Measurements from ENCODE around the gene STMN1. TPM values are rescaled to one million over a fixed set of nuclear protein-coding genes. Genes with fewer than 3 reads are reported as not detected.

Gene STMN1
- polyA plus RNA-seq, 1 donor (not counting 4 experiments of a cell fraction or from before 2014, with no cell fraction given), result 82.8 TPM

GRCh38 chr1:25854554-25854953 lies 51.7 kb downstream of the STMN1 start:
- Histone ChIP-seq H2AFZ (ENCODE audit: control insufficient read depth, low read length) (no peak overlapping the region), H4K20me1 (ENCODE audit: control insufficient read depth, extremely low read depth, insufficient read depth, low read length) (no peaks in the 10 kb centered on the region), H3K4me1 (ENCODE audit: control insufficient read depth, extremely low read depth, insufficient read depth, low read length) (peaks cover 9% of the 10 kb centered on the region), H3K4me3 (ENCODE audit: control insufficient read depth in 2 of 3, extremely low read depth in 1 of 3, insufficient read depth in 2 of 3, low read depth in 1 of 3, low read length in 3 of 3) (no peak overlapping the region), H3K79me2 (ENCODE audit: control insufficient read depth, insufficient read depth, low read length) (peaks cover 72% of the 10 kb centered on the region), H3K9me3 (ENCODE audit: control insufficient read depth, low read depth, low read length) (no peaks in the 10 kb centered on the region), H3K4me2 (ENCODE audit: control insufficient read depth, extremely low read depth, insufficient read depth, low read depth, low read length) (no peak overlapping the region), H3K36me3 (ENCODE audit: control insufficient read depth in 2 of 2, extremely low read depth in 1 of 2, insufficient read depth in 2 of 2, low read length in 2 of 2) (no peaks in the 10 kb centered on the region), H3K9me1 (ENCODE audit: control insufficient read depth, extremely low read depth, insufficient read depth, low read length) (no peaks in the 10 kb centered on the region), H3K27me3 (ENCODE audit: control insufficient read depth, extremely low read depth, insufficient read depth, low read length) (no peaks in the 10 kb centered on the region), H3K9ac (ENCODE audit: control insufficient read depth, extremely low read depth, insufficient read depth, low read length) (no peak overlapping the region), H3K27ac (ENCODE audit: control insufficient read depth, insufficient read depth, low read length) (no peak overlapping the region)
- no peak for TF ChIP-seq EZH2 (IDR thresholded peaks at IDR 0.05; ENCODE audit: low read length)
- TF ChIP-seq CTCF (optimal IDR thresholded peaks at IDR 0.05 in 1 of 3, IDR thresholded peaks at IDR 0.05 in 1 of 3, conservative IDR thresholded peaks at IDR 0.05 in 1 of 3; ENCODE audit: extremely low read depth in 1 of 3, insufficient read depth in 2 of 3, low read length in 3 of 3), result no peak
- FAIRE-seq (no peak), DNase-seq (ENCODE audit: low read depth, low spot score) (no peak)
- dilution Hi-C loops (cut with MboI; ENCODE audit: extremely low pct_ligation_motif_present, low sequenced_read_pairs), result no loop called here

Small RNA genes within 50 kb of the gene (small RNA-seq; reads per million reads assigned to genes)
- 0 reads per million in 3 experiments for gene AL033528.1 (ENCODE audit: insufficient read length in 3 of 3, low read depth in 3 of 3, low replicate concordance in 1 of 3)
- 0 reads per million in 3 experiments for gene RF00019 (ENCODE audit: insufficient read length in 3 of 3, low read depth in 3 of 3, low replicate concordance in 1 of 3)
- gene SNRPFP2 (ENCODE audit: insufficient read length in 3 of 3, low read depth in 3 of 3, low replicate concordance in 1 of 3), result 0 reads per million in 3 experiments

Other genes with a start within 250 kb of the STMN1 start
- 13.4 to 56.3 TPM (median 15.4 TPM) in 3 replicates for gene SELENON, start 106.2 kb downstream of the STMN1 start, polyA plus RNA-seq
- 31.6 to 37.3 TPM (median 32.6 TPM) in 3 replicates for gene MTFR1L, start 86.5 kb downstream of the STMN1 start, polyA plus RNA-seq
- gene AUNIP, start 47.0 kb downstream of the STMN1 start, polyA plus RNA-seq, result 6.2 to 9.3 TPM (median 8.0 TPM) in 3 replicates
- gene PAQR7, start 30.7 kb downstream of the STMN1 start, polyA plus RNA-seq, result 14.5 to 32.1 TPM (median 21.7 TPM) in 3 replicates
- gene PAFAH2, start 91.6 kb upstream of the STMN1 start, polyA plus RNA-seq, result 15.5 to 17.8 TPM (median 15.9 TPM) in 3 replicates
- gene EXTL1, start 115.4 kb upstream of the STMN1 start, polyA plus RNA-seq, result 0.11 to 0.13 TPM in 2 of 3 replicates, not detected in the other
- gene SLC30A2, start 139.7 kb upstream of the STMN1 start, polyA plus RNA-seq, result not detected in 3 replicates
- not detected in 3 replicates for gene TRIM63, start 161.2 kb upstream of the STMN1 start, polyA plus RNA-seq
- 1.1 to 2.8 TPM (median 1.6 TPM) in 3 replicates for gene PDIK1L, start 205.4 kb upstream of the STMN1 start, polyA plus RNA-seq